Measurements from ENCODE around the gene INSIG2.

- no peak for TF ChIP-seq POLR2A (IDR thresholded peaks at IDR 0.05; ENCODE audit: low read depth, low read length)
- no peak for TF ChIP-seq POLR2AphosphoS5 (IDR thresholded peaks at IDR 0.05; ENCODE audit: low read depth, low read length)
Measured at GRCh38 chr2:118040891-118041290, 47.4 kb upstream of the INSIG2 start.

Measured in GM12892 (cell line).